H9 (cell line): ENCODE data around the gene RAD51AP2. TPM values are rescaled to one million over a fixed set of nuclear protein-coding genes. Genes with fewer than 3 reads are reported as not detected.

ENCODE experiments used
- DNase-seq: peaks from one replicate; pipeline ENCODE4 v3.0.0-alpha.2; 2017
- H2AFZ ChIP-seq: one replicate; pipeline ENCODE4 v1.6.1; 2013; ENCODE audit warnings: mild to moderate bottlenecking, low read length, control low read depth, moderate library complexity
- H2AK5ac ChIP-seq: 2 replicates; pipeline ENCODE4 v1.6.1; 2013; ENCODE audit warnings: low read length, control low read depth, mixed read lengths; ENCODE audit not compliant: insufficient read length
- H2BK120ac ChIP-seq: one replicate; pipeline ENCODE4 v1.6.1; 2013; ENCODE audit warnings: low read depth, mild to moderate bottlenecking, low read length, control low read depth, inconsistent platforms; ENCODE audit not compliant: poor library complexity, severe bottlenecking
- H2BK12ac ChIP-seq: 2 replicates; pipeline ENCODE4 v1.6.1; 2013; ENCODE audit warnings: low read length, control low read depth, mixed read lengths, low read depth; ENCODE audit not compliant: insufficient read length
- H2BK15ac ChIP-seq: 2 replicates; pipeline ENCODE4 v1.6.1; 2013; ENCODE audit warnings: low read depth, low read length, control low read depth
- H2BK20ac ChIP-seq: one replicate; pipeline ENCODE4 v1.6.1; 2013; ENCODE audit warnings: low read depth, mild to moderate bottlenecking, low read length, control low read depth, inconsistent platforms; ENCODE audit not compliant: poor library complexity, severe bottlenecking
- H2BK5ac ChIP-seq: 2 replicates; pipeline ENCODE4 v1.6.1; 2013; ENCODE audit warnings: low read length, control low read depth, mixed read lengths; ENCODE audit not compliant: insufficient read length
- H3K14ac ChIP-seq: 2 replicates; pipeline ENCODE4 v1.6.1; 2013; ENCODE audit warnings: low read length, control low read depth; ENCODE audit not compliant: insufficient read depth
- H3K18ac ChIP-seq: 2 replicates; pipeline ENCODE4 v1.6.1; 2013; ENCODE audit warnings: low read depth, mild to moderate bottlenecking, mixed read lengths, low read length, control low read depth; ENCODE audit not compliant: insufficient read length
- H3K23ac ChIP-seq: 2 replicates; pipeline ENCODE4 v1.6.1; 2013; ENCODE audit warnings: low read length, control low read depth, mixed read lengths, low read depth; ENCODE audit not compliant: insufficient read length
- H3K23me2 ChIP-seq: 2 replicates; pipeline ENCODE4 v1.6.1; 2013; ENCODE audit warnings: low read depth, mild to moderate bottlenecking, mixed read lengths, low read length, control low read depth; ENCODE audit not compliant: insufficient read length, poor library complexity, severe bottlenecking
- H3K27ac ChIP-seq: 2 replicates; pipeline ENCODE4 v1.5.1; 2013; ENCODE audit warnings: low read length, control low read depth, mixed read lengths, low read depth; ENCODE audit not compliant: insufficient read length
- H3K27me3 ChIP-seq: 2 replicates; pipeline ENCODE4 v1.6.1; 2013; ENCODE audit warnings: low read length, control low read depth, inconsistent platforms; ENCODE audit not compliant: insufficient read depth
- H3K4ac ChIP-seq: 2 replicates; pipeline ENCODE4 v1.6.1; 2013; ENCODE audit warnings: low read depth, mild to moderate bottlenecking, control low read depth, inconsistent platforms, low read length, moderate library complexity
- H3K4me1 ChIP-seq: 2 replicates; pipeline ENCODE4 v1.6.1; 2013; ENCODE audit warnings: low read length, control low read depth, inconsistent platforms; ENCODE audit not compliant: insufficient read depth
- H3K4me2 ChIP-seq: 2 replicates; pipeline ENCODE4 v1.6.1; 2013; ENCODE audit warnings: low read length, control low read depth, mixed read lengths; ENCODE audit not compliant: insufficient read length, insufficient read depth
- H3K56ac ChIP-seq: 2 replicates; pipeline ENCODE4 v1.6.1; 2013; ENCODE audit warnings: low read depth, mild to moderate bottlenecking, mixed read lengths, low read length, control low read depth; ENCODE audit not compliant: insufficient read length
- H3K79me1 ChIP-seq: 2 replicates; pipeline ENCODE4 v1.6.1; 2013; ENCODE audit warnings: low read depth, mild to moderate bottlenecking, moderate library complexity, low read length, control low read depth, inconsistent platforms; ENCODE audit not compliant: insufficient read depth, poor library complexity, severe bottlenecking
- H3K79me2 ChIP-seq: 2 replicates; pipeline ENCODE4 v1.6.1; 2013; ENCODE audit warnings: low read length, control low read depth, inconsistent platforms; ENCODE audit not compliant: insufficient read depth
- H3K9ac ChIP-seq: 2 replicates; pipeline ENCODE4 v1.6.1; 2013; ENCODE audit warnings: low read length, control low read depth, mixed read lengths; ENCODE audit not compliant: insufficient read length; ENCODE audit errors: extremely low read depth
- H3K9me3 ChIP-seq: one replicate; pipeline ENCODE4 v1.6.1; 2013; ENCODE audit warnings: low read depth, low read length, inconsistent platforms; ENCODE audit not compliant: control insufficient read depth
- H3T11ph ChIP-seq: one replicate; pipeline ENCODE4 v1.6.1; 2013; ENCODE audit warnings: mild to moderate bottlenecking, low read length, control low read depth, inconsistent platforms
- H4K20me1 ChIP-seq: one replicate; pipeline ENCODE4 v1.6.1; 2013; ENCODE audit not compliant: control insufficient read depth, insufficient read length, insufficient read depth
- H4K5ac ChIP-seq: 2 replicates; pipeline ENCODE4 v1.6.1; 2013; ENCODE audit warnings: low read depth, mild to moderate bottlenecking, mixed read lengths, low read length, control low read depth; ENCODE audit not compliant: insufficient read length
- H4K8ac ChIP-seq: replicated peaks from 2 replicates; pipeline ENCODE4 v1.6.1; 2013; ENCODE audit warnings: low read length, control low read depth, mixed read lengths, low read depth; ENCODE audit not compliant: insufficient read length
- H4K91ac ChIP-seq: 2 replicates; pipeline ENCODE4 v1.6.1; 2013; ENCODE audit warnings: low read depth, mild to moderate bottlenecking, moderate library complexity, mixed read lengths, low read length, control low read depth; ENCODE audit not compliant: insufficient read length
- H3K27ac Mint-ChIP-seq, 3 experiments: 2 replicates in 2 of 3; 3 replicates in 1 of 3; pipeline ENCODE4 v1.8.0; 2020 to 2021; ENCODE audit warnings: mixed read lengths in 3 of 3, mild to moderate bottlenecking in 1 of 3, moderate library complexity in 1 of 3
- H3K27me3 Mint-ChIP-seq: 2 replicates; pipeline ENCODE4 v1.8.0; 2021; ENCODE audit warnings: low read depth, mild to moderate bottlenecking, moderate library complexity, mixed read lengths
- H3K36me3 Mint-ChIP-seq, 3 experiments: 2 replicates in 2 of 3; 3 replicates in 1 of 3; pipeline ENCODE4 v1.8.0; 2020 to 2021; ENCODE audit warnings: low read depth in 3 of 3, mixed read lengths in 3 of 3; ENCODE audit not compliant: insufficient read depth in 1 of 3
- H3K4me1 Mint-ChIP-seq, 2 experiments: 2 replicates each; pipeline ENCODE4 v1.8.0; 2020; ENCODE audit warnings: mixed read lengths in 2 of 2
- H3K4me3 Mint-ChIP-seq, 2 experiments: 2 replicates in 1 of 2; 3 replicates in 1 of 2; pipeline ENCODE4 v1.8.0; 2020 to 2021; ENCODE audit warnings: mild to moderate bottlenecking in 2 of 2, mixed read lengths in 2 of 2, moderate library complexity in 1 of 2
- H3K9me3 Mint-ChIP-seq, 2 experiments: 2 replicates in 1 of 2; 3 replicates in 1 of 2; pipeline ENCODE4 v1.8.0; 2020; ENCODE audit warnings: mild to moderate bottlenecking in 2 of 2, mixed read lengths in 2 of 2, moderate library complexity in 1 of 2
- WGBS: extraction: QIAGEN DNeasy Blood & Tissue Kit; methylation state at CpG from one replicate; pipeline ENCODE4 v1.1.7; 2013; ENCODE audit warnings: missing lambda C conversion rate, low lambda C conversion rate, mixed read lengths; ENCODE audit not compliant: insufficient read length; ENCODE audit errors: extremely low coverage; 5-methylcytosine and 5-hydroxymethylcytosine counted together
- total RNA-seq: library from RNA; stranded (reverse); gene quantifications from 2 replicates; pipeline ENCODE4 v1.2.1, GENCODE V29; 2021
- TF ChIP-seq, protein P1 (sequence below): fragments of 200-600 bp; sonication (generic); conservative IDR thresholded peaks from 3 replicates; pipeline ENCODE4 v1.8.0; 2021; ENCODE audit warnings: antibody characterized with exemption, mild to moderate bottlenecking

Gene RAD51AP2
- total RNA-seq, 1 experiment from 2014 or later, result 0.07 TPM

DNA sequence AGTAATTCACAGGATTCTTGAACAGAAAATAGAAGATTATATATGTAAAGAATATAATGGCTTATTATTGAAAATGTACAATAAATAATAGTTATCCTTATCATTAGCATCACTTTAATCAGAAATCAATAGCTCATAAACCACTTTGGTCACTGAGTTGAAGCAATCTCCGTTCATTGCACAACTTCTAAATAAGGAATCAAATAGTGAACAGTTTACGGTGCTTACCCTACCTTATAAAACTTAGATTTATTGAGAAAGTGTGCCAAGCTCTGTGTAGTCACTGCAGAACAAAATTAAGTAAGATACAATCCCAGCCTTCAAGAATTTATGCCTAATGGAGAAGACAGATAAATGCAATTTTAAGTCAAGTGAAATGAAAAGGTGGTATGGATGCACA is 29.0 kb upstream of the RAD51AP2 start:
- Histone ChIP-seq H3K23me2 (peaks cover 8% of the 10 kb centered on the region), H3K4me2 (no peak overlapping the region), H3K79me2 (peaks cover 39% of the 10 kb centered on the region; the same call in 1 of the 2 replicates), H3K23ac (no peak overlapping the region), H2BK5ac (no peak overlapping the region), H3T11ph (no peak overlapping the region), H4K5ac (no peak overlapping the region), H2BK15ac (no peak overlapping the region), H3K9ac (no peak overlapping the region), H3K18ac (no peak overlapping the region), H2AFZ (no peak overlapping the region), H4K20me1 (no peaks in the 10 kb centered on the region), H4K8ac (no peak overlapping the region), H3K4ac (no peak overlapping the region), H3K9me3 (no peaks in the 10 kb centered on the region), H3K56ac (no peak overlapping the region), H3K27me3 (no peaks in the 10 kb centered on the region), H2BK120ac (no peak overlapping the region), H4K91ac (no peak overlapping the region), H3K27ac (no peak overlapping the region), H3K79me1 (peaks cover 5% of the 10 kb centered on the region), H2BK20ac (no peak overlapping the region), H3K4me1 (peaks cover 15% of the 10 kb centered on the region), H3K14ac (no peak overlapping the region), H2BK12ac (no peak overlapping the region), H2AK5ac (no peak overlapping the region)
- peaks cover 6 to 9% (median 7%) of the 10 kb centered on the region in 3 experiments for H3K36me3 Mint-ChIP-seq
- H3K4me3 Mint-ChIP-seq, result peak overlapping the region in 1 of 2 experiments; percentile 47; a peak in 1 of 5 replicates
- no CpG with 5 or more reads among the region's 2 CpGs for WGBS
- H3K4me1 Mint-ChIP-seq, result peaks cover 61 to 63% of the 10 kb centered on the region in 2 experiments
- no peak for DNase-seq
- H3K27ac Mint-ChIP-seq, result peak overlapping the region in 2 of 3 experiments; percentile 37 to 78; a peak in 3 of 7 replicates
- TF ChIP-seq, protein P1, sequence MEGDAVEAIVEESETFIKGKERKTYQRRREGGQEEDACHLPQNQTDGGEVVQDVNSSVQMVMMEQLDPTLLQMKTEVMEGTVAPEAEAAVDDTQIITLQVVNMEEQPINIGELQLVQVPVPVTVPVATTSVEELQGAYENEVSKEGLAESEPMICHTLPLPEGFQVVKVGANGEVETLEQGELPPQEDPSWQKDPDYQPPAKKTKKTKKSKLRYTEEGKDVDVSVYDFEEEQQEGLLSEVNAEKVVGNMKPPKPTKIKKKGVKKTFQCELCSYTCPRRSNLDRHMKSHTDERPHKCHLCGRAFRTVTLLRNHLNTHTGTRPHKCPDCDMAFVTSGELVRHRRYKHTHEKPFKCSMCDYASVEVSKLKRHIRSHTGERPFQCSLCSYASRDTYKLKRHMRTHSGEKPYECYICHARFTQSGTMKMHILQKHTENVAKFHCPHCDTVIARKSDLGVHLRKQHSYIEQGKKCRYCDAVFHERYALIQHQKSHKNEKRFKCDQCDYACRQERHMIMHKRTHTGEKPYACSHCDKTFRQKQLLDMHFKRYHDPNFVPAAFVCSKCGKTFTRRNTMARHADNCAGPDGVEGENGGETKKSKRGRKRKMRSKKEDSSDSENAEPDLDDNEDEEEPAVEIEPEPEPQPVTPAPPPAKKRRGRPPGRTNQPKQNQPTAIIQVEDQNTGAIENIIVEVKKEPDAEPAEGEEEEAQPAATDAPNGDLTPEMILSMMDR, result no peak
- H3K27me3 Mint-ChIP-seq, result peaks cover 4% of the 10 kb centered on the region; the same call in 1 of the 2 replicates
- peaks cover 0 to 3% of the 10 kb centered on the region in 2 experiments; a peak in 3 of 5 replicates for H3K9me3 Mint-ChIP-seq
